D341Med (cell line): ENCODE results near the gene PPRC1.
"Not testable (repeated sequence)": the region's sequence is repeated elsewhere in the genome, so short reads cannot be mapped to it uniquely, and the experiment has no call there.

Experiments used
- DNase-seq: peaks from one replicate; pipeline ENCODE4 v3.0.0; 2012; ENCODE audit warnings: low spot score

The PPRC1 gene

DNA sequence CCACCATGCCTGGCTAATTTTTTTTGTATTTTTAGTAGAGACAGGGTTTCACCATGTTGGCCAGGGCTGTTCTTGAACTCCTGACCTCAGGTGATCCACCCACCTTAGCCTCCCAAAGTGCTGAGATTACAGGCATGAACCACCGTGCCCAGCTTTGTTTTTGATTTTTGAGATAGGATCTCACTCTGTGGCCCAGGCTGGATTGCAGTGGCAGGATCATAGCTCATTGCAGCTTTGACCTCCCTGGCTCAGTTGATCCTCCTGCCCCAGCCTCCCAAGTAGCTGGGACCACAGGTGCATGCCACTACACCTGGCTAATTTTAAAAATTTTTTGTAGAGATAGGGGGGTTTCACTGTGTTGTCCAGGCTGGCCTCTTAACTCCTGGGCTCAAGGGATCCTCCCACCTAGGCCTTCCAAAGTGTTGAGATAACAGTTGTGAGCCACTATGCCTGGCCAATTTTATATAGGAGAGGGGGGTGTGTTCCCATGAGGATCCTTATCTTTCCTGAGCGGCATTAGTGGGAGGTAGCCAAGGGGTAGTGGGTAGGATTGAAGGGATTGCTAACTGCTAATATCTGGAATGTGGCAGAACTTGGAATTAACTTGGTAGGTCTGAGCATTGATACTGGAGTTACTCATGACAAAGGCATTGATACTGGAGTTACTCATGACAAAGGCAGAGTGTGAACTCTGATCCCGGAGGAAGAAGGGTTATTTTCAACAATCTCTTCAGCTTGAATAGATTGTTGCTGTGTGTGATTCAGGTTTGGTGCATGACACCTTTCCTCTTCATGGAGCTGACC is 18.3 kb downstream of the PPRC1 start:
- DNase-seq, result no peak

DNA sequence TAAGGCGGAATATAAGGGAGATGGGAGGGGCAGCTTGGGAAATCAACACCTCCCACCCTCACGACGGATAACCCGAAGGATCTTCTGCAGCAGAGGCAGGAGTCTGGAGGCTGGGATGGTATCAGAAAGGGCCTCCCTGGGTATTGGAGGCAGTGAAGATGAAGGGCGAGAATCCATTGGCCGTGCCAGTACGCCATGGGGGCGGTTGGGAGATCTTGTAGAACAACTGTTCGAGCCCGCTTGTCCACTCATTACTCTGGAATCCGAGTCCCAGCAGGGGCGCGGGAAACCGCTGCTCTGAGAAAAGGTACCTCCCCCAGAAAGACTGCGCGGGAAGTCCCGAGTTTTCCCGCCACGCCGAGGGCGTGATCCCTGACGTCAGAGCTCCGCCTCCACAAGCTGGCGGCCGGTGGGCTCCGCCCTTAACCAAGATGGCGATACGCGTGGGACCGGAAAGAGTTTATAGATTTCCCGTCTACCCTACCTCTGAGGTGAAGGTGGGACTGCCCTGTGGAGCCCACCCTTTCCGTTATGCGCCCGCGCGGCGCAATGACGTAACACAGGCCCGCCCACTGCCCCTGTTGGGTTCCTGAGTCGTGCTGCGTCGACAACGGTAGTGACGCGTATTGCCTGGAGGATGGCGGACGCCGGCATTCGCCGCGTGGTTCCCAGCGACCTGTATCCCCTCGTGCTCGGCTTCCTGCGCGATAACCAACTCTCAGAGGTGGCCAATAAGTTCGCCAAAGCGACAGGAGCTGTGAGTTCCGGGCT is 19.1 kb downstream of the PPRC1 start, which contains the start of gene NOLC1:
Gene NOLC1, plus strand, starts transcription at position 616 of the 771 bp plus-strand sequence. Its CDS starts 22 bp downstream, at position 638.
- peak; percentile 89 for DNase-seq

DNA sequence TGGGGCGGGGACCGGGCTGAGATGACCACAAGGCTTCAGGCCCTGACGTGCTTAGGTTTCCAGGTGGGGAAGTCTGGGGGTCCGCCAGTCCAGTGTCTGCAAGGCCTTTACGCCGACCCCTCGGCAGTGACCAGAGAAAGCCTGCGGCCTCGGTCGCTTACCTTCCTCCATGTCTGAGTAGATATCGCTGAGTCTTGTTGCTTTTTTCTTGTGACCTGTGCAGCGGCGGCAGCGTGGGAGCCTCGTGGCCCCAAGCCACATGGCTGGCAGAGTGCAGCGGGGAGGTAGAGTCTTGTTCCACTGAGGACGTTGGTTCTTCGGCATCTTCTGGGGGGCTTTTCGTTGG is 19.7 kb downstream of the PPRC1 start:
- DNase-seq, result peak; percentile 38

DNA sequence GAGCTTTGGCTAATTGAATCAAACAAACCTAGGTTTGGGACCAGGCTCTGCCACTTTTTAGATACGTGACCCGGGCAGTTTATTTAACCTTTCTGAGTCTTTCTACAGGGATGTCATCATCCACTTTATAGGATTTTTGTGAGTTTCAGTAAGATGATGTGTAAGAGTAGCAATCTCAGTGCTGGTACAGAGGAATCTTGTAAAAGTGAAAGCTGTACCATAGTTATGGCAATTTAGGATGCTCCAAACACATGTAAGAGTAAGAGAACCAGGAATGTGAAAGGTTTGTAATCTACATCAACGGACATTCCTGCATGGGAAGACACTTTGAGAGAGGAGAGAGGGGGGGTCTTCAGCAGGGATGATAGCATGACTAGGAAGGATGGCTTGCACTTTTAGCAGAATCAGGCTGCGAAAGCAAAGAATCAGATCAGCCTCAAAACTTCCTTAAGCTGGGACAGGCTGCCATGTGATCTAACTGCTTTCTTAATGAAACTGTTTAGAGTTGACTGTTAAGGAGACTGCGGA is 20.3 kb downstream of the PPRC1 start:
- no peak for DNase-seq

DNA sequence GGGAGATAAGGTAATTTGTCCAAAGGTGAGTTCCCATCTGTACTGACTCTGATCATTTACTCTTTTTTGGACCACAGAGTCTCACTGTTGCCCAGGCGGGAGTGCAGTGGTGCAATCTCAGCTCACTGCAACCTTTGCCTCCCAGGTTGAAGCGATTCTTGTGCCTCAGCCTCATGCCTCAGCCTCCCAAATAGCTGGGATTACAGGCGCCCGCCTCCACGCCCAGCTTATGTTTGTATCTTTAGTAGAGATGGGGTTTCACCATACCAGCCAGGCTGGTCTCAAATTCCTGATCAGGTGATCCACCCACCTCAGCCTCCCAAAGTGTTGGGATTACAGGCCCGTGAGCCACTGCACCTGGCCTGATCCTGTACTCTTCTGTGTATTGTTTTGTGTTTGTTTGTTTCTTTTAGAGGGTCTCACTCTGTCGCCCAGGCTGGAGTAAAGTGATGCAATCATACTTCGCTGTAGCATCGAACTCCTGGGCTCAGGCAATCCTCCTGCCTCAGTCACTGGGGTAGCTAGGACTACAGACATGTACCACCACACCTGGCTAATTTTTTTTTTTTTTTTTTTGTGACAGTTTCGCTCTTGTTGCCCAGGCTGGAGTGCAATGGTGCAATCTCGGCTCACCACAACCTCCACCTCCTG is 21.8 kb downstream of the PPRC1 start:
- DNase-seq, result no peak

DNA sequence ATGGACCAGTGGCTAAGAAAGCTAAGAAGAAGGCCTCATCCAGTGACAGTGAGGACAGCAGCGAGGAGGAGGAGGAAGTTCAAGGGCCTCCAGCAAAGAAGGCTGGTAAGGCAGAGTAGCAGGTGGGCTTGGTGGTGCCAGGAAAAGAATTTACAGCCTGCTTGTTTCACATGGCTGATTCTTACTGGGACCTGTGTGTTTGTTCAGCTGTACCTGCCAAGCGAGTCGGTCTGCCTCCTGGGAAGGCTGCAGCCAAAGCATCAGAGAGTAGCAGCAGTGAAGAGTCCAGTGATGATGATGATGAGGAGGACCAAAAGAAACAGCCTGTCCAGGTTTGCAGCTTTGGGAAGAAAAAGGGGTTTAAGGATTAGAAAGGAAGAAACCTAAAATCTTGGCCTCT is 24.4 kb downstream of the PPRC1 start:
- DNase-seq, result no peak

DNA sequence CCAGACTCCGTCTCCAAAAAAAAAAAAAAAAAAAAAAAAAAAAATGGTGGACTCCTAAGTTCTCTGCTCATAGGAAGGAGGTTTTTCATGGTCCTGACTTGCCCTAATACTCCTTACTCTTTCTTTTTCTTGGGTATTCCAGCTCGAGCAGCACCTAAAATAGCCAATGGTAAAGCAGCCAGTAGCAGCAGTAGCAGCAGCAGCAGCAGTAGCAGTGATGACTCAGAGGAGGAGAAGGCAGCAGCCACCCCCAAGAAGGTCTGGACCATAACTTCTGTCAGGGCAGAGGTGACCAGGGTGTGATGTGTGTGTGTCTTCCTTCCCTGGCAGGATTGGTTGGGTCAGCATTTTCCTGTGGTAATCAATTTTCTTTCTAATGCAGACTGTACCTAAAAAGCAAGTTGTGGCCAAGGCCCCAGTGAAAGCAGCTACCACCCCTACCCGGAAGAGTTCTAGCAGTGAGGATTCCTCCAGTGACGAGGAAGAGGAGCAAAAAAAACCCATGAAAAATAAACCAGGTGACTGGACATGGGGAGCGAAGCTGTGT is 26.3 kb downstream of the PPRC1 start:
- DNase-seq, result no peak

DNA sequence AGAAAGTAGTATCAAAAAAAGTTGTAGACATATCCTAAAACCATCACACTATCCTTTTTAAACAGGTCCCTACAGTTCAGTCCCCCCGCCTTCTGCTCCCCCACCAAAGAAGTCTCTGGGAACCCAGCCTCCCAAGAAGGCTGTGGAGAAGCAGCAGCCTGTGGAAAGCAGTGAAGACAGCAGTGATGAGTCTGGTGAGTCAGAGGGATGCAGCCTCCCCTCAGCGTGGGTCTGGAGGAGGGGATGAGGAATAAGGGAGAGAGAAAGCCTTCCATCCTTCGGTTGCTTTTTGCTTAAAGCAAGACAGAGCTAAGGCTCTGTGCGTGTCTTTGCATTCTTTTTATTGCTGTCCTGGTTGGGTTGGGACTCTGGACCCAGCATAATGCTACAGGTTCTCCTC is 27.0 kb downstream of the PPRC1 start:
- DNase-seq, result no peak

DNA sequence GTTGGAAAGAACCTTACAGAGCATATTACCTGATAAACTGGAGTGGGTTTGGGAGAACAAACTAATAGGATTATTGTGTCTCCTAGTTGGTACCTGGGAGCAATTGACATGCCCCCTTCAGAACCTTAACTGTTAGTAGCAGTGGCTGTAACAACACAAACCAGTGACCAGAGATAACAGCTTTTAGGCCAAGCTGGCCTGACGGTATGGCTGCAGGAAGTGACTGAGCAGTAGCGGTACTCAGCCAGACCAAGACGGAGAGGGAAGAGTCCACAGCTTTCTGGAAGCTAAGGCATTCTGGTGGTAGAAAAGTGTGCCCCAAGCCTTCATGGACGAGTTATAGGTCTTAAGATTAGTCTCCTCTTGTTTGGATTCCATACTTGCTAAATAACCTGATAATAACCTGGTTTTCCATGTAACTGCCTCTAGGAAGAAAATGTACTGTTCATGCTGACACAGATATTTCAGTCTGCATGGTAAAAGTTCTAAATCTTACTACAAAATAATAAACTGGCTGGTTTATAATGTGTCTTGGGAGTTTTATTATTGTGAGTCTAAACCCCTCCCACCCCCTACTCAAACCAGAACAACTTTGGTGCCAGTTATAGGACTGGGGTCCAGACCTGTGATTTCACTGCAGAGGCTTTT is 30.6 kb downstream of the PPRC1 start:
- DNase-seq, result no peak

DNA sequence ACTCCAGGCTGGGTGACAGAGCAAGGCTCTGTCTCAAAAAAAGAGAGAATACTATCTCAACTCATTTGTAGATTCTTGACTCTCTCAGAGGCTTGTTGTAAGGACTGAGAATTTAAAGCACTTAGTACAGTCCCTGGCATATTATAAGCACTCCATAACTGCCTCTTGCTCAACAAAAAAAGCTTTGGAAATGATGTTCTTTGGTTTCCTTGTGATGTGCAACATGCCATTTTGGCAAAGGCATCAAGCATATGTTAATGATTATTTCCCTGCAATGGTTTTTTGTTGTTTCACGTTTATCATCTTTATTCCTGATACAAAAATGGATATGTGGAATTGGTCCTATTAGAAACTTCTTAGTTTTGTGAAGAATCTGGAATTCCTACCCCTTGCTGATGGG is 35.0 kb downstream of the PPRC1 start:
- no peak for DNase-seq

DNA sequence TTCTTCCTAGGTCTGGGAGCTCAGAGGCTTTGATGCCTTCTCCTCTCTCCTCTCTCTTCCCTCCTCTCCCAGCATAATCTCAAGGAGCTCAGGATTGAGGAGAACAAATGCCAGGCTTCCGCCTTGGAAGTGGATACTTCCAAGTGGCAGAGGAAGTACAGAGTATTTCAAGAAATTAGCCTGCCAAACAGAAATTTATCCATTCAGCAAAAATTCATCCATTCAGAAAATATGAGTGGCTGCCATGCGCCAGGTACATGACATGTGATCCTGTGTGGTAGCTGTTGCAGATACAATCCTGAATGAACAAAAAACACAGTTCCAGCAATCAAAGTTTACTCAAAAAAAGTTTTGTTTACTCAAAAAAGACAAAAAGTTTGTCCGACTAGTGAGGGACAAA is 37.8 kb downstream of the PPRC1 start:
- no peak for DNase-seq

DNA sequence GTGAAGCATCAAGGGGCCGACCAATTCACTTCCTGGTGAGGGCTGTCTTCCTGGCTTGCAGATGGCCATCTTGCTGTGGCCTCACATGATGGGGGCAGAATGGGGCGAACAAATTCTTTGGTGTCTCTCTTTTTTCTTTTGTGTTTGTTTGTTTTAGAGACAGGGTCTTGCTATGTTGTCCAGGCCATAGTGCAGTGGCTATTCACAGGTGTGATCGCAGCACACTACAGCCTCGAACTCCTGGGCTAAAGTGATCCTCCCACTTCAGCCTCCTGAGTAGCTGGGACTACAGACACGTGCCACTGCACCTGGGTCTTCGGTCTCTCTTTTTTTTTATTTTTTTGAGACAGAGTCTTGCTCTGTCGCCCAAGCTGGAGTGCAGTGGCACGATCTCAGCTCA is 39.4 kb downstream of the PPRC1 start:
- DNase-seq, result no peak

DNA sequence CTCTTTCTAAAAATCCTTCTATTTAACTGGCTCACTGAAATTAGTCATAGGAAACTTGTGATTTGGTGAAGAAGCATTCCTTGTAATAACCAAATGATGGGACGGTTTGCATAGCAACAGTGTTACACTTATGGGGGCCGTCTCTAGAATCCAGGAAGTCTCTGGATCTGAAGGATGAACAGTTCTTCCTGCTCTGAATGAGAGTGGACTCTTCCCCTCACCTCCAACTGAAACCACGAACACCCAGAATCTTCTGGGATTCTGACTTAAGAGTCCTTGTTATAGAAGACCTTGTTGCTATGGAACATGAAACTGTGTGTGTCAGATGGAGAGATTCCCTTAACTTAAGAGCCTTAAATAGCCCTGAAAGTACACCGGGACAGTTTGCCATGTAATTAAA is 42.6 kb downstream of the PPRC1 start:
- no peak for DNase-seq

DNA sequence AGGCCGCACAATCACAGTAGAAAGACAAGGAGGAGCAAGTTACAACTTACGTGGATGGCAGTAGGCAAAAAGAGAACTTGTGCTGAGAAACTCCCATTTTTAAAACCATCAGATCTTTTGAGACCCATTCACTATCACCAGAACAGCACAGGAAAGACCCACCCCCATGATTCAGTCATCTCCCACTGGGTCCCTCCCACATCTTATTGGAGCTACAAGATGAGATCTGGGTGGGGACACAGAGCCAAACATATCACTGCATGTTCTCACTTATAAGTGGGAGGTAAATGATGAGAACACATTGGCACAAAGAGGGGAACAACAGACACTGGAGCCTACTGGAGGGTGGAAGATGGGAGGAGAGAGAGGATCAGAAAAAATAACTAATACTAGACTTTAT is 51.8 kb downstream of the PPRC1 start:
- DNase-seq, result no peak

DNA sequence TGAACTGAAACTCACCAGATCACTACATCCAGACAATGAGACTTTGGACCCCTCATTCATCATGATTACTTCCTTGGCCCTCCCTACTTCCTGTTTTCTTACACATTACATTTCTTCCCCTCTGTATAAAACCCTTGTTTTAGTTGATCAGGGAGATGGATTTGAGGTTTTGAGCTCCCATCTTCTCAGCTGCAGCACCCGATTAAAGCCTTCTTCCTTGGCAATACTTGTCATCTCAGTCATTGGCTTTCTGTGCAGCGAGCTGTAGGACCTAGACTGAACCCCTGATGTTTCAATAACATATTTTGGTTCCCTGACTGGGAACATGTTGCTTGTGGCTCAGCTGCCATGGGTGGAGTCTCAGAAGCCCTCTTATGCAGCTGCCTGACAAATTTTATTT is 52.4 kb downstream of the PPRC1 start:
- DNase-seq, result no peak

DNA sequence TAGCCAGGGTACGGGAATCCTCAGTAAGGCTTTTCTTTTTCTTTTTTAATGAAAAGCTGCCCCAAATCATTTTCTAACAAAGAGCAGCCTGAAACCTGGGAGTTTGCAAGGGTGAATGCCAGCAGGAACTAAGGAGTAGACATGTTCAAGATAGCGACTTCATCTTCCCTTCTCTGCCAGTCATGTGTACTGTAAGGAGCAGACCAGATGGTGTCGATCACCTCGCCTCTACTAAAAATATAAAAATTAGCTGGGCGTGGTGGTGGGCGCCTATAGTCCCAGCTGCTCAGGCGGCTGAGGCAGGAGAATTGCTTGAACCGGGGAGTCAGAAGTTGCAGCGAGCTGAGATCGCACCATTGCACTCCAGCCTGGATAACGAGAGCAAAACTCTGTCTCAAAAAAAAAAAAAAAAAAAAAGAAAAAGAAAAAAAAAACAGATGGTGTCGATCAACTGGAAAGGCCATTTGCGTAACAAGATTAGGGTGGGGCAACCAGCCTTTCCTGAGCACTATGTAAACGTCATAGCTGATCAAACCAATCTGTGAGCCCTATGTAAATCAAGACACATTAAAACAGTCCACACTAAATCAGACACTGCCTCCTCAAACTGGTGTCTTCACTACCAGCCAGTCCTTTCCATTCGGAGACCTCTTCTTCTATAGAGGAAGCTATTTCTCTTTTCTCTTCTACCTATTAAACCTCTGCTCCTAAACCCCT is 53.1 kb downstream of the PPRC1 start:
- no peak for DNase-seq

DNA sequence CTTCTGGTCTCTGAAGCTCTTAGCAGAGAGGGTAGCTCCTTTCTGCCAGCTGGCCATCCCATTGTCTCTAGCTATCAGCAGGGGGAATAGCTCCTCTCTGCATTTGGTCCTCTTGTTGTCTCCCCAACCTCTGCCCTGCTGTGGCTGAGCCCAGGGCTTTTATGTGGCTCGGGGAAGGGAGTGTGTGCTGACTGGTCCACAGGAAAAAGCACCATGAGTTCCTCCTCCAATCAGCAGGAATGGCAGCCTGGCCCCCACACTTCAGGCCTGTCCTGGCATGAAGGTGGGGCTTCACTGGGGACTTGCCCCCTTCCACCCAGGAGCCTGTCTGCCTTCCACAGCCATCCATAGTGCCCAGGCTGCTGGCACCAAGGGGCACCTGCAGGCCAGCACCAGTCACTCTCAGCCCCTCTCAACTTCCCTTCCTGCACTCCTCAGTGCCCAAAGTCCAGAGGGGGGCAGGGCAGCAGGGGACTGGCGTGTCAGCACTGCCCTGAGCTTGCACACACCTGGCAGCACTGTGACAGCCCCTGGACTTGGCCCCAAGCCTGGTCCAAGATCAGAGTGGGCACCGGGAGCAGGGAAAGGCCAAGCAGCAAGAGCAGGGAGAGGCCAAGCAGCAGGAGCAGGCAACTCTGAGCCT is 55.6 kb downstream of the PPRC1 start:
- DNase-seq, result no peak

DNA sequence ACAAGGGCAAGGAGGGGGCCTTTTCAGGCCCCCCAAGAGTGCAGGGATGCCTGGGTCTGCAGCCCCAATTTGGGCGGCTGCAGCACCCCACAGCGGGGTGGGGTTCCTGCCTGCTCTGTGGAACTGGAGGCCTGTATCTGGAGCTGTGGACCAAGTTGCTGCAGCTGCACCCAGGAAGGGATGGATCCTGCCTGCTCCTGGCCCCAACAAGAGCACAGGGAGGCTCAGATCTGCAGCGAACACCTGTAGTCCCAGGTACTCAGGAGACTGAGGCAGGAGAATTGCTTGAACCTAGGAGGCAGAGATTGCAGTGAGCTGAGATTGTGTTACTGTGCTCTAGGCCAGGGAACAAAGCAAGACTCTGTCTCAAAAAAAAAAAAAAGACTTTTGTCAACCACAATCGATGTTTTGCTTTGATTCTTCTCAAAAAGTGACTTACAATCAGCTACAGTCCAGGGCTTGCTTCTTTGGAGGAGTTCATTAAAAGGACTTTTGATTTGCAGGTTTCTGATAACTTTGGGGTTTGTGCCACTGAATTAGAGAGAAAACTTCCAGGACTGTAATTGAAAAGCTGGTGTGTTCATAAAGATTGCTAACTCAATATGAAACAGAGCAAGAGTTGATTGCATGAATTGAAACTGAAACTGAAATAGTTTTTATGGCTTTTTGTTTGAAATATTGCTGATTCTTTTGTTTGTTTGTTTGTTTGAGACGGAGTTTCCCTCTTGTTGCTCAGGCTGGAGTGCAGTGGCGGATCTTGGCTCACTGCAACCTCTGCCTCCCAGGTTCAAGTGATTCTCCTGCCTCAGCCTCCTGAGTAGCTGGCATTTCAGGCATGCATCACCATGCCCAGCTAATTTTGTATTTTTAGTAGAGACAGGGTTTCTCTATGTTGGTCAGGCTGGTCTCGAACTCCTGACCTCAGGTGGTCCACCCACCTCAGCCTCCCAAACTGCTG is 56.4 kb downstream of the PPRC1 start:
- not testable (repeated sequence) for DNase-seq

DNA sequence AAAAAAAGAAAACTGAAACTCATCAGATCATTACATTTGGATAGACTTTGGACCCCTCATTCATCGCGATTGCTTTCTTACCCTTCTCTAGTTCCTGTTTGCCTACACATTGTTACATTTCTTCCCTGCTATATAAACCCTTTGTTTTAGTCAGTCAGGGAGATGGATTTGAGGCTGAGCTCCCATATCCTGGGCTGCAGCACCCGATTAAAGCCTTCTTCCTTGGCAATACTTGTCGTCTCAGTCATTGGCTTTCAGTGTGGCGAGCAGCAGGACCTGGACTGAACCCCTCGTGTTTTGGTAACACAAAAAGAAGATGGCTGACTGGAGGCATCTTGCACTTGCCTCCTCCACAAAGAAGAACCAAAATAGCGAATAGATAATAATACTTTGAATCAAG is 59.1 kb downstream of the PPRC1 start:
- DNase-seq, result no peak
